DND-41 (cell line): Measurements from ENCODE around the gene CTIF.
"Not testable (repeated sequence)": the region's sequence is repeated elsewhere in the genome, so short reads cannot be mapped to it uniquely, and the experiment has no call there.

ENCODE experiments used
- ATAC-seq: fragments of 200-7000 bp; cut with Tn5 transposase; 3 replicates; pipeline ENCODE4 v1.9.1; 2021; ENCODE audit warnings: low read depth; ENCODE audit not compliant: insufficient read depth
- DNase-seq: peaks from one replicate; pipeline ENCODE4 v3.0.0-alpha.2; 2020
- H2AFZ ChIP-seq: 2 replicates; pipeline ENCODE4 v1.6.0; 2012; ENCODE audit warnings: low read depth, low read length
- H3K27ac ChIP-seq: 2 replicates; pipeline ENCODE4 v1.5.1; 2012; ENCODE audit warnings: low read length, inconsistent platforms
- H3K27me3 ChIP-seq: fragments of 200-600 bp; sonication (generic); 2 replicates; pipeline ENCODE4 v1.6.0; 2012; ENCODE audit warnings: low read length, mild to moderate bottlenecking, inconsistent platforms; ENCODE audit not compliant: insufficient read depth, poor library complexity
- H3K36me3 ChIP-seq: 2 replicates; pipeline ENCODE4 v1.5.1; 2012; ENCODE audit warnings: low read length, inconsistent platforms; ENCODE audit not compliant: insufficient read depth
- H3K4me1 ChIP-seq: 2 replicates; pipeline ENCODE4 v1.5.1; 2012; ENCODE audit warnings: mild to moderate bottlenecking, low read length; ENCODE audit not compliant: insufficient read depth
- H3K4me2 ChIP-seq: 2 replicates; pipeline ENCODE4 v1.6.0; 2012; ENCODE audit warnings: mild to moderate bottlenecking, moderate library complexity, low read length, inconsistent platforms; ENCODE audit not compliant: insufficient read depth
- H3K4me3 ChIP-seq, 2 experiments: fragments of 200-600 bp in 1 of 2; shearing (Covaris generic) in 1 of 2; 2 replicates each; pipeline ENCODE4 v1.5.1; 2012 to 2016; ENCODE audit warnings: inconsistent platforms in 2 of 2, low read length in 2 of 2, mild to moderate bottlenecking in 2 of 2, low read depth in 1 of 2, moderate library complexity in 1 of 2
- H3K79me2 ChIP-seq: 2 replicates; pipeline ENCODE4 v1.6.0; 2012; ENCODE audit warnings: low read length, inconsistent platforms; ENCODE audit not compliant: insufficient read depth
- H3K9ac ChIP-seq: 2 replicates; pipeline ENCODE4 v1.6.0; 2012; ENCODE audit warnings: low read depth, mild to moderate bottlenecking, inconsistent platforms, low read length, moderate library complexity
- H3K9me3 ChIP-seq: 2 replicates; pipeline ENCODE4 v1.5.1; 2012; ENCODE audit warnings: low read length, moderate library complexity, mild to moderate bottlenecking, inconsistent platforms; ENCODE audit not compliant: insufficient read depth, severe bottlenecking
- H4K20me1 ChIP-seq: 2 replicates; pipeline ENCODE4 v1.6.0; 2012; ENCODE audit warnings: low read length; ENCODE audit not compliant: insufficient read depth
- CTCF ChIP-seq: IDR thresholded peaks from 2 replicates; pipeline ENCODE4 v1.5.1; 2012; ENCODE audit warnings: borderline replicate concordance, low read length, moderate library complexity, mild to moderate bottlenecking; ENCODE audit not compliant: poor library complexity, severe bottlenecking; ENCODE audit errors: extremely low read depth
- EZH2 ChIP-seq: IDR thresholded peaks from 3 replicates; pipeline ENCODE4 v1.6.1; 2012; ENCODE audit warnings: borderline replicate concordance, low read depth, mild to moderate bottlenecking, moderate library complexity, low read length, inconsistent platforms; ENCODE audit not compliant: severe bottlenecking

The CTIF gene

GRCh38 chr18:48808476-48808875, 269.6 kb downstream of the CTIF start:
- no peak overlapping the region for H3K9ac ChIP-seq
- TF ChIP-seq CTCF (no peak), EZH2 (no peak)
- H3K4me3 ChIP-seq: no peak overlapping the region
- no peaks in the 10 kb centered on the region for H3K27me3 ChIP-seq
- DNase-seq (no peak), ATAC-seq (no peak)
- H3K27ac ChIP-seq: no peak overlapping the region
- H3K4me1 ChIP-seq: peaks cover 11% of the 10 kb centered on the region
- H3K4me2 ChIP-seq: no peak overlapping the region
- no peaks in the 10 kb centered on the region for H3K9me3 ChIP-seq
- no peaks in the 10 kb centered on the region for H3K79me2 ChIP-seq
- H4K20me1 ChIP-seq: no peaks in the 10 kb centered on the region
- no peaks in the 10 kb centered on the region for H3K36me3 ChIP-seq
- H2AFZ ChIP-seq: no peak overlapping the region

- peaks cover 11% of the 10 kb centered on the region for H3K4me1 ChIP-seq
- TF ChIP-seq EZH2 (no peak), CTCF (no peak)
Measured at GRCh38 chr18:48809365-48809764, 270.5 kb downstream of the CTIF start.

GRCh38 chr18:48810805-48811204, 272.0 kb downstream of the CTIF start:
- TF ChIP-seq EZH2: no peak
- TF ChIP-seq CTCF: no peak
- no peak for DNase-seq
- H3K9me3 ChIP-seq: no peaks in the 10 kb centered on the region
- no peak overlapping the region for H2AFZ ChIP-seq
- no peaks in the 10 kb centered on the region for H3K79me2 ChIP-seq
- H3K27me3 ChIP-seq: no peaks in the 10 kb centered on the region
- no peaks in the 10 kb centered on the region for H3K36me3 ChIP-seq
- no peak for ATAC-seq
- no peaks in the 10 kb centered on the region for H4K20me1 ChIP-seq
- H3K4me1 ChIP-seq: peaks cover 11% of the 10 kb centered on the region
- no peak overlapping the region for H3K9ac ChIP-seq
- no peak overlapping the region for H3K27ac ChIP-seq
- no peak overlapping the region for H3K4me2 ChIP-seq
- no peak overlapping the region for H3K4me3 ChIP-seq

More at GRCh38 chr18:48809365-48809764, 270.5 kb downstream of the CTIF start:
- no peaks in the 10 kb centered on the region for H3K79me2 ChIP-seq
- no peaks in the 10 kb centered on the region for H3K27me3 ChIP-seq
- H3K27ac ChIP-seq: no peak overlapping the region
- DNase-seq: no peak
- H3K9me3 ChIP-seq: no peaks in the 10 kb centered on the region
- no peaks in the 10 kb centered on the region for H3K36me3 ChIP-seq
- no peak for ATAC-seq
- no peak overlapping the region for H3K4me2 ChIP-seq
- no peaks in the 10 kb centered on the region for H4K20me1 ChIP-seq
- H3K9ac ChIP-seq: no peak overlapping the region
- no peak overlapping the region for H3K4me3 ChIP-seq
- H2AFZ ChIP-seq: no peak overlapping the region

- no peak overlapping the region for H3K4me3 ChIP-seq
- H4K20me1 ChIP-seq: no peaks in the 10 kb centered on the region
- ATAC-seq: no peak
- DNase-seq: no peak
- H3K36me3 ChIP-seq: no peaks in the 10 kb centered on the region
- no peak overlapping the region for H3K4me2 ChIP-seq
- TF ChIP-seq CTCF (no peak), EZH2 (no peak)
- no peak overlapping the region for H3K9ac ChIP-seq
- H3K79me2 ChIP-seq: no peaks in the 10 kb centered on the region
- no peaks in the 10 kb centered on the region for H3K9me3 ChIP-seq
- H3K27ac ChIP-seq: no peak overlapping the region
- peaks cover 8% of the 10 kb centered on the region for H3K4me1 ChIP-seq
- no peak overlapping the region for H2AFZ ChIP-seq
- no peaks in the 10 kb centered on the region for H3K27me3 ChIP-seq
Measured at GRCh38 chr18:48811401-48811800, 272.6 kb downstream of the CTIF start.

- not testable (repeated sequence) for H3K4me2 ChIP-seq, H3K79me2 ChIP-seq, H2AFZ ChIP-seq, H3K9me3 ChIP-seq, ATAC-seq, H3K4me3 ChIP-seq, DNase-seq, H3K9ac ChIP-seq, H3K4me1 ChIP-seq, H3K27ac ChIP-seq, H4K20me1 ChIP-seq, H3K36me3 ChIP-seq, H3K27me3 ChIP-seq
Measured at GRCh38 chr18:48811977-48812451, 273.2 kb downstream of the CTIF start.
